LNCaP clone FGC (cell line): ENCODE results near the gene SGCG.
A peak's percentile ranks its signal among the peaks of the same experiment; 100 is the strongest.

Experiments used
- DNase-seq: peaks from one replicate; pipeline ENCODE4 v3.0.0-alpha.2; 2011; ENCODE audit warnings: low read depth
- H3K4me3 ChIP-seq: 2 replicates; pipeline ENCODE4 v1.5.1; 2011; ENCODE audit warnings: mild to moderate bottlenecking, low read depth, low read length, control low read depth
- TF ChIP-seq, protein P1 (sequence below): IDR thresholded peaks from 2 replicates; pipeline ENCODE4 v1.5.1; 2012; ENCODE audit warnings: mild to moderate bottlenecking; ENCODE audit not compliant: control insufficient read depth, insufficient read depth; ENCODE audit errors: extremely low read depth

SGCG gene

DNA sequence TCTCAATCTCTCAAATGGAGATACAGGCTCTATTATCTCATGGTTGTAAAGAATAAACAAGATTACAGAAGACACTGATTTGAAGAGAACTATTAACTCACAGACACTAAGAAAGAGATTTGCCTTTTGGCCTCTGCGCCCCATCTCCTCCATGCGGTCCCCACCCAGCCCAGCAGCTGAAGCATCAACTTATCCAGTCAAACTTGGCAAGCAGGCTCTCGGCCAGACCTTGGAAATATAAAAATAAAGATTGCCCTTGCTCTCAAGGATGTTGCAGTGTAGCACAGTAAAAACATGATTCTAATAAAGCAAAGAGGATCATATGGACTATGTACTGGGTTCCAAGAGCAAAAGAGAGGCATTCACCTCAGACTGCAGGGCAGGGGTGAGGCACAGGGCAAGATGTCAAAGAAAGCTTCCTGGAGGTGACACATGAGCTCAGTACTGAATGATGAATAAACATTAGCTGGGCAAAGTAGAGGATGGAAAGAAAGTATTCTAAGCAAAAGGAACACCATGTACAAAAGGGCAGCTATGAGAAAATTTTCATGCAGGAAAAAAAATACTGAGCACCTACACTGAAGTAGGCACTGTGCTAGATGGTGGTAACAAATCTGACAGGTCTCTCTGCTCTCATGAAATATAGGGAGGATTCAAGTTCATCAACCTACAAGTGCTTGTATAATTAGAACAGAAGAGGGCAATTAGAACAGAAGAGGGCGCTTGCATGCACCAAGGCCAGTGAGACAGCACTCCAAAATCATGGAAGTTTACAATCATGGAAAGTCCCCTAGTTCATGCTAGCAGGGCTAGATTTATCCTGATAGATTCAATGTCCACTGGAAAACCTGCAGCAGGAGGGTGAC lies 167.7 kb downstream of the SGCG start:
- TF ChIP-seq, protein P1, sequence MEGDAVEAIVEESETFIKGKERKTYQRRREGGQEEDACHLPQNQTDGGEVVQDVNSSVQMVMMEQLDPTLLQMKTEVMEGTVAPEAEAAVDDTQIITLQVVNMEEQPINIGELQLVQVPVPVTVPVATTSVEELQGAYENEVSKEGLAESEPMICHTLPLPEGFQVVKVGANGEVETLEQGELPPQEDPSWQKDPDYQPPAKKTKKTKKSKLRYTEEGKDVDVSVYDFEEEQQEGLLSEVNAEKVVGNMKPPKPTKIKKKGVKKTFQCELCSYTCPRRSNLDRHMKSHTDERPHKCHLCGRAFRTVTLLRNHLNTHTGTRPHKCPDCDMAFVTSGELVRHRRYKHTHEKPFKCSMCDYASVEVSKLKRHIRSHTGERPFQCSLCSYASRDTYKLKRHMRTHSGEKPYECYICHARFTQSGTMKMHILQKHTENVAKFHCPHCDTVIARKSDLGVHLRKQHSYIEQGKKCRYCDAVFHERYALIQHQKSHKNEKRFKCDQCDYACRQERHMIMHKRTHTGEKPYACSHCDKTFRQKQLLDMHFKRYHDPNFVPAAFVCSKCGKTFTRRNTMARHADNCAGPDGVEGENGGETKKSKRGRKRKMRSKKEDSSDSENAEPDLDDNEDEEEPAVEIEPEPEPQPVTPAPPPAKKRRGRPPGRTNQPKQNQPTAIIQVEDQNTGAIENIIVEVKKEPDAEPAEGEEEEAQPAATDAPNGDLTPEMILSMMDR, result peak; percentile 32; the same call in 1 of the 2 replicates
- no peak for DNase-seq
- H3K4me3 ChIP-seq, result no peak overlapping the region

DNA sequence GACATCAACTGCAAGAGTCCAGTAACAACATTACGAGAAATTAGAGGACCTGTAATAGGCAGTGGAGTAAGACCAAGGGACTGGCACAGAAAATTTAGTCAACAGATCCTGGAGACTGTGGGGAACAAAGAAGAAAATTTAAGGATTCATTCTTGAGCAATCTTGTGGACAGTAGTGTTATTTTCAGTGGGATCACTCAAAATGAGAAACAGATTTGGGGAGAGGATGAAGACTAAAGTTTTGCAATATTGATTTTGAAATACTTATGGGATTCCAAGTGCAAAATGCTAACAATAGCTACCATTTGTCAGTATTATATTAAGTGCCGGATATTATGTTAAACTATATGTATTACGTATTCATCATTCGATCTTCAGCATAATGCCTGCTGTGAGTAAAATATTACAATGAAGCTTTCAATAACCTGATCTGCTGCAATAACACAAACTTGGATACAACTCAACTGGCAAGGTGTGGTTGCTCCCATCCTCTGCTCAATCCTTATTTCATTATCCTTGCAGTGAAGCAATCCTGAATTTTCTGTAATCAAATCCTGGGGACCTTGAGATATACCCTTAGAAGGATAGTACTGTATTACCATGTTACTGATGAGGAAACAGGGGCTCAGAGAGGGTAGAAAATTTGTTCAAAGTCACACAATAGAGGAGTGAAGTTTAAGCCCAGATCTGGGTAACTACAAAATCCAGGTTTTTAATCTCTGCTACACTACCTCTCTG lies 168.6 kb downstream of the SGCG start:
- no peak for DNase-seq
- H3K4me3 ChIP-seq, result no peak overlapping the region
- TF ChIP-seq, protein P1, result no peak

DNA sequence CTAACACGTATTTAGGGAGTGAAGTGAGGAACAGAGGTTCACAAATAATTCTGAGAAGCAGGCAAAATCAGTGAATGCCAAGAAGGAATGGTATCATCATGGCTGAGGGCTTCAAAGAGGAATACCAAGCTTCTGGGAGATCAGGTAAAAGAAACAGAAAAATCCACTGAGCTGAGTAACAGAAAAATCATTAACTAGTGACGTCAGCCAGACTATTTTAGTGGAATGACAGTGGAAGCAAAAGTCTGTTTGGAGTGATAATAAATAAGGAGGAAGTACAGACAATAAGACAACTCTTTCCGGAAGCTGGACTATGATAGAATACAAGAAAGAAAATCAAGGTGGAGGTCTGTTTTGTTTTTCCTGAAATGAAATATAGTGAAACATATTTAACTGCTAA lies 169.2 kb downstream of the SGCG start:
- TF ChIP-seq, protein P1, result no peak
- DNase-seq, result no peak

DNA sequence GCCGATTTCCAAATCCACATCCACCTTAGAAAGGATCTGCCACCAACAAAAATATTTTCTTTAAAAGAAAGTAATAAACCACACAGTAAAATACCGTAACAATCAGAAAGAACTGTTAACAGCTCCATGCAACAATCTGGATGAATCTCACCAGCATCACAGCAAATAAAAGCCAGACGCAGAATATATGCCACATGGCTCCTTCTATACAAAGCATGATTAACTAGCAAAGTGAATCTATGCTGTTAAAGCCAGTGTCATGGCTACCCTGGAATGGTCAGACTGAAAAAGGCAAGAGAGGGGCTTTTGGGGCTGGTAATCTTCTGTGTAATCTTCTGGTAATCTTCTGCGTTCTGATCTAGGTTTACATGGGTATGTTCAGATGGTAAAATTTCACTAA lies 171.4 kb downstream of the SGCG start:
- TF ChIP-seq, protein P1, result no peak
- no peak for DNase-seq
- H3K4me3 ChIP-seq, result no peak overlapping the region

More for the DNA sequence above, 169.2 kb downstream of the SGCG start:
- H3K4me3 ChIP-seq, result no peak overlapping the region

DNA sequence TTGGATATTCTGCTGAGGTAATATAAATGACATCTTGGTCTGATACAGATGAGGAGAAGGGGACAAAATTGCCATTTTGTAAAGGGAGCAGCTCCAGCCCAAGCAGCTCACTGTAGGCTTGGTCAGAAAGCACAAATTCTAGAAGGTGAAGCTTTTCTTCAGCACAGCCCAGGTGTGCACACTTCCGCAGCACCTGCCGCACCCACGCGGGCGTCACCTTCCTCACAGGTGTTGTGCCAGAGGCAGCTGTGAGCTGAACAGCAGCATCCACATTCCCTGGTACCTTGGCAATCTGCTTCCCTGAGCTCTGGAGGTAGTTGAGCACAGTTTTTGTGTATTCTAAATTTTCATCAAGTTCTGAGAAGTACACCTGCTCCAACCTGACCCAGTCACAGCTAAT lies 173.7 kb downstream of the SGCG start:
- TF ChIP-seq, protein P1, result no peak
- DNase-seq, result no peak
- no peak overlapping the region for H3K4me3 ChIP-seq

DNA sequence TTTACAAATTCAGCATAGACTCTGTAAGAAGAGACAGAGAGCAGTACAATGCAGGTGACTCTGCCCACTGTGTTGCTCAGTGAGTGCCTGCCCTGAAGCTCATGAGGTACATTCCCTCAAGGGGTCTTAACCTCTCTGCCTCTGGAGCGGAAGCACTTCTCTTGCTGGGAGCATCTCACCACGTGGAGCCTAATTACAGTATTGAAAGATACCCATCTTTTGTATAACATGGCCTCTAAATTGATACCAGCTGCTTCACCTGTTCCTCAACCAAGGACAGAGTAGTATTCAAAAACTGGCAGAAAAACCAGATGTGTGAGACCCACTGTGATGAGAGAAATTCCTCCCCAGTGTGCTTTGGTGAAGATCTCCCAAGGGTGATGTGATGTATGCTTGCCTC lies 175.6 kb downstream of the SGCG start:
- TF ChIP-seq, protein P1, result no peak
- DNase-seq, result no peak
- no peak overlapping the region for H3K4me3 ChIP-seq
